PFSK-1 (cell line): ENCODE measurements around the gene MOV10L1.

ENCODE experiments used
- REST ChIP-seq, 2 experiments: IDR thresholded peaks; 2 replicates each; pipeline versions ENCODE4 v1.6.1 to v1.8.0; 2011 to 2012; ENCODE audit warnings: low read depth in 2 of 2, low read length in 2 of 2, control low read depth in 1 of 2, inconsistent platforms in 1 of 2, mild to moderate bottlenecking in 1 of 2, moderate library complexity in 1 of 2; ENCODE audit not compliant: insufficient read depth in 1 of 2
- SIN3A ChIP-seq: IDR thresholded peaks from 2 replicates; pipeline ENCODE4 v1.6.1; 2012; ENCODE audit warnings: mild to moderate bottlenecking, low read length, moderate library complexity, borderline replicate concordance; ENCODE audit not compliant: insufficient read depth

- TF ChIP-seq REST (IDR thresholded peaks at IDR 0.05; ENCODE audit: insufficient read depth in 1 of 2, low read depth in 2 of 2, low read length in 2 of 2) (no peak), SIN3A (no peak)
Observed at GRCh38 chr22:50199251-50199721, 109.5 kb downstream of the MOV10L1 start.
